CD4-positive, alpha-beta T cell treated with Interleukin-4 for 4 hours (primary cell): ENCODE data around the gene AGRN.
"Not testable (repeated sequence)": the region's sequence is repeated elsewhere in the genome, so short reads cannot be mapped to it uniquely, and the experiment has no call there.

Source experiments
- DNase-seq: peaks from one replicate; pipeline ENCODE4 v3.0.0-alpha.2; 2020

Gene AGRN

GRCh38 chr1:1069056-1069710, 49.3 kb downstream of the AGRN start:
- peak; percentile 80 for DNase-seq

- no peak for DNase-seq
Measured at GRCh38 chr1:1069711-1070676, 50.1 kb downstream of the AGRN start.

GRCh38 chr1:1071486-1072298, 51.8 kb downstream of the AGRN start:
- no peak for DNase-seq

- DNase-seq, result no peak
Measured at GRCh38 chr1:1072299-1072848, 52.5 kb downstream of the AGRN start.

GRCh38 chr1:1072849-1073742, 53.2 kb downstream of the AGRN start:
- no peak for DNase-seq

- DNase-seq, result no peak
Measured at GRCh38 chr1:1073743-1074587, 54.0 kb downstream of the AGRN start, which contains the start of gene RNF223. Gene RNF223, minus strand, starts transcription at chr1:1074306. Its CDS starts 1,740 bp downstream, at chr1:1072566.

- DNase-seq, result no peak
Measured at GRCh38 chr1:1074631-1075147, 54.8 kb downstream of the AGRN start.

- DNase-seq, result no peak
Measured at GRCh38 chr1:1075148-1075935, 55.4 kb downstream of the AGRN start.

GRCh38 chr1:1077396-1077795, 57.5 kb downstream of the AGRN start:
- DNase-seq, result not testable (repeated sequence)

GRCh38 chr1:1079408-1080121, 59.6 kb downstream of the AGRN start:
- DNase-seq, result no peak

GRCh38 chr1:1080122-1080757, 60.3 kb downstream of the AGRN start:
- DNase-seq, result no peak

- no peak for DNase-seq
Measured at GRCh38 chr1:1080951-1081310, 61.0 kb downstream of the AGRN start.

- no peak for DNase-seq
Measured at GRCh38 chr1:1081311-1082238, 61.7 kb downstream of the AGRN start.

GRCh38 chr1:1082239-1082775, 62.4 kb downstream of the AGRN start:
- DNase-seq, result no peak

GRCh38 chr1:1082776-1083415, 63.0 kb downstream of the AGRN start:
- DNase-seq, result no peak
